Mesenteric fat pad (tissue), 1 donor: ENCODE measurements around the gene ZFAND6. TPM values are rescaled to one million over a fixed set of nuclear protein-coding genes. Genes with fewer than 3 reads are reported as not detected.
"Not testable (repeated sequence)": the region's sequence is repeated elsewhere in the genome, so short reads cannot be mapped to it uniquely, and the experiment has no call there.

Experiments
- DNase-seq: peaks from one replicate; pipeline ENCODE4 v3.0.0-alpha.2; 2020; ENCODE audit warnings: low spot score
- total RNA-seq: library from RNA; stranded (reverse); fragmentation: NEBNext Ultra II Directional; extraction: Animal tissue kit (Norgen Biotek cat#: 25700); gene quantifications from one replicate; pipeline ENCODE4 v1.2.1, GENCODE V29; 2021
- donor health status: DM: yes; HTN: yes; CAD: no.

ZFAND6 gene
- total RNA-seq, 1 donor from 2014 or later: 84.0 TPM

DNA sequence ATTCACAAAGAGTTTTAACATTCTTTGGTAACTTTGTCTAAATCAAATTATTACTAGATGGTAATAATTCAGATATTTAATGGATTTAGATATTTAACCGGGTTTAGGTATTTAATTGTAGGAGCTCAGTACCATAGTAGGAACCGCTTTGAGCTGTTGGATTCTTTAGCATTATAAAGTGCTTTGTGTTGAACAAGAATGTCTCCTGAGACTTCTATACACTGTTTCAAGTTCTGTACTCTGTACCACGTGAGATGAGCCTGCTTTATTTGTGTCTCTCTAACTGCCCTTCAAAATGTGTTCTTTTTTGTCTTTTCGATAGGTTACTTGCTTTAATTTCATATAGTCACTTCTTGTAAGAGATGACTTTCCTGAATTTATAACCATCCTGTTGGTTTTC, 36.0 kb downstream of the ZFAND6 start:
- DNase-seq: no peak

DNA sequence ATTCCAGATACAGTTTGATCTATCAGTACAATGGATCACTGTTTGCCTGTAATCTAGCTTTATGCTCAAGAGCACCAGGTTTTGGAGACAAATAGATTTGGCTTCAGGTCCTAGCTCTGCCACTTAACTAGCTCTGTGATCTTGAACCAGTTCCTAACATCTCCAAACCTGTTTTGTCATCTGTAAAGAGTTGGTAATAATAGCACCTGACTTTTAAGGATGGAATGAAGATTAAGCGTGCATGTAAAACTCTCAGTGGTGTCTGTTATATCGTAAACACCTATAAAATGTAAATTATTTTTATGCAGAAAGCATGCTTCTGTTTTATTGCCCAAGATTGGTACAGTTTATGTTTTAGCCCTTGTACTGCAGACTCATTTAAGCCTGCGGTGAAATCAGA, 36.5 kb downstream of the ZFAND6 start:
- DNase-seq: no peak

DNA sequence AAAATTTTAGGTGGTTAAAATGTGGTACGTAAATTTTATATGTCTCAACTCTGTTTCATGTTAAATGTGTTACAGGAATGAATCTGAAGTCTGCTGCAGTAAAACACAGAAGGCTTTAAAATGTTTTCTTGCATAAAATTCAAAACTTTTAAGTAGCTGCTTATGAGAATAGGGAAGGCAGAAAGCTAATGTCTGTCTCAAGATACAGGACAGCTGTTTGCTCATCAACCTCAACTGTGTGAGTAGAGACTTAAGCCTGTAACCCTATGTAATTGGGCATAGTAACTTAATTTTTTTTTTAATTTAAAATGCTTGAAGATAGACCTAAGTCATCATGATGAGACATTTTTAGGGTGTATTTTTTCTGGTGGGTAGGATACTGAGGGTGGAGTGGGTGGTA, 38.9 kb downstream of the ZFAND6 start:
- no peak for DNase-seq

DNA sequence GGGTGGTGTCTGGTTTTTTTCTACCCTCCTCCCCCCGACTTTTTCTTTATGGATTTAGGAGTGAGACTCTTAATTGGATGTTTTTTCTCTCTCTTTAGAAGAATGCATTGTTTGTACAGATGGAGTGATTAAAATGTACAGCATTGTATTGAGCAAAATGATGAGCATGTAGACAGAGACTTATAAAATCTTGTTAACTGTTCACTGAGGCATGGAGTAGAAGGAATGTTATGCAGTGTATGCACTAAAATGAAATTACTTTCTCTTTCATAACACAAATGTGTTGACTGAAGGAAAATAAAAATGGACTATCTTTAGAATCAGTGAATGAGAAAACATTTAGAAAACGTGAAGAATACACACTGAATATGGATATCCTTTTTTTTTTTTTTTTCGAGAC, 39.8 kb downstream of the ZFAND6 start:
- DNase-seq: no peak

DNA sequence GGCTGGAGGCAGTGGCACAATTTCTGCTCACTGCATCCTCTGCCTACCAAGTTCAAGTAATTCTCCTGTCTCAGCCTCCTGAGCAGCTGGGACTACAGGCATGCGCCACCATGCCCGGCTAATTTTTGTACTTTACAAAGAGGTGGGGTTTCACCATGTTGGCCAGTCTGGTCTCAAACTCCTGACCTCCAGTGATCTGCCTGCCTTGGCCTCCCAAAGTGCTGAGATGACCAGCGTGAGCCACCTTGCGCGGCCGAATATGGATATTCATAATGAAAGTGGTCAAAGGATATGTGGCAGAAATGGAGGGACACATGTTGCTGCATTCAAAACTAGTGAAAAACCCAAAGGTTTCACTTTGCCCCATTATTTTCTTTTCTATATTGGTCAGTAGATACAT, 40.2 kb downstream of the ZFAND6 start:
- DNase-seq: not testable (repeated sequence)

DNA sequence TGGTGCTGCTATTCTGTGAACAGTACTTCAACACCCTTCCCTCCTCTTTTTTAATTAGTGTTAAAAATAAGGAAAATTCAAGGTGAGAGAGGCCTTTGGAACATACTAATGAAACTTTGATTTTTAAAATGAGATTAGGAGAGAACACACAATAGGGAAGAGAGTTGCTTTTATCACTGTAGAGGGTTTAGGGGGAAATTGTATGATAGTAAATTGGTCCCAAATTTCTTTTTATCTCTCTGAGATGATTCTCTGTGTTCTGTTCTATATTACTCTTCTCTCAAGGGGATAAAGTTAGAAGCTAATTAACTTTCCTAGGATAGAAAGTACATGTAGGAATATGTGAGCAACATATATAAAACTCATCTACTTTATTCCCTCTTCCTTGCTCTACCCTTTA, 40.8 kb downstream of the ZFAND6 start:
- DNase-seq: no peak

DNA sequence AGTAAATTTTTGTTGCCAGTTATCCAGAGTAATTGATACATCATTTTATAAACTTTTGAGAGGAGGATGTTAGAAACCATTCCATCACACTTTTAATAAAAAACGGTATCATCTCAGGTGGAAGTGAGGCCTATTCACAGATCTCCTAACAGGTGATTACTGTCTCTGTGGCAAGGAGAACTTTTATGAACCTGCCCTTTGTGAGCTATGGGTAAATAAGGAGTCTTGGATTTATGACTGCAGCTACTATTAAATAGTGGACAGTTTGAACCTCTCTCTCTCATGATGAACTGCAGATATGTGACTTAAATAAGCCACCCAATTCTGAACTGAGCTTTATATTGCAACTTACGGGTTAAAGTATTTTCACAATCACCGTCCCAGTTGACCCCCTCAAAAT, 45.7 kb downstream of the ZFAND6 start:
- DNase-seq: no peak

DNA sequence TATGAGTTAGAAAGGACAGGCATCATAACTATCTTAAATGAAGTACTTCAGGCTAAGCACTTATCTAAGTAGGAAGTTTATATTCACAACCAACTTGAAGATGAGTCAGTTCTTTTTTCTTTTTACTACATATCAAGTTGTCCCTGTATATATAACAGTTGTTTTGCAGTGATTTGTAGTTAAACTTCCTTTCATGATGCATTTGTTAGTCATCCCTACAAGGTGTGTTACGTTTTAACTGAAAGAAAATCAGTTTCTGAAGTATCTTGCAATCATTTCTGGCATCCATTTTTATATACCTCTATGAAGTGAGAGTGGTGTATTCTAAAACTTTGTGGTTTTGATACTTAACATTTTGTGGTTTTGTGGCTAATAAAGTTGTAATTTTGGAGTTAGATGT, 46.1 kb downstream of the ZFAND6 start:
- no peak for DNase-seq

DNA sequence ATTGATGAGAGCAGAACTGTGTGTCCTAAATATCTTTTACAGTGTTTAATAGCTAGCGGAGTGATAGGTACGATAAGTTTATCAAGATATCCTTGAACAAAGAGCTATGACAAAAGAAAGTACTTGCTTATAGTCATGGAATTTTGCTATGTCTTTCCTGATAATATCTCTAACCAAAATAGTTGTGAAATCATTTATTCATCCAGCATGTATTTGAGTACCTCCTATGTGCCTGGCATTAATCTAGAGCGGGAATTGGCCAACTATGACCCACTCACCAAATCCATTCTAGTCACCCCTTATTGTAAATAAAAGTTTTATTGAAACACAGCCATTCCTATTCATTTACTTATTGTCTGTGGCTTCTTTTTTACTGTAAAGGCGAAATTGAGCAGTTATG, 46.6 kb downstream of the ZFAND6 start:
- DNase-seq: no peak

DNA sequence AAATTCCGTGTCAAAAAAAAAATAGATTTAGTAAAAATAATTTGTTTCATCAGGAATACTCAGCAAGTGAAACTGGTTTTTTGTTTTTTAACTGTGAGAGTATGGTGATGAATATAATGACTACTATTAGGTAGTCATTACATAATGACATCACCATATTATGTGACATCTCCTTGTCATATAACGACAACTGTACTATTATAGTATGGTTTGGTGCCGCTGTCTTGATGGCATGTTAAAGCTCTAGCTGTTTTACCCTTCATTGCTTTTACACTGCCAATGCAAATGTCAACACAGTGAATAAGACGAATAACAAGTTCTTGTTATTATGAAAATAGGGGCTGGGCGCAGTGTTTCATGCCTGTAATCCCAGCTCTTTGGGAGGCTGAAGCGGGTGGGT, 47.7 kb downstream of the ZFAND6 start:
- no peak for DNase-seq

DNA sequence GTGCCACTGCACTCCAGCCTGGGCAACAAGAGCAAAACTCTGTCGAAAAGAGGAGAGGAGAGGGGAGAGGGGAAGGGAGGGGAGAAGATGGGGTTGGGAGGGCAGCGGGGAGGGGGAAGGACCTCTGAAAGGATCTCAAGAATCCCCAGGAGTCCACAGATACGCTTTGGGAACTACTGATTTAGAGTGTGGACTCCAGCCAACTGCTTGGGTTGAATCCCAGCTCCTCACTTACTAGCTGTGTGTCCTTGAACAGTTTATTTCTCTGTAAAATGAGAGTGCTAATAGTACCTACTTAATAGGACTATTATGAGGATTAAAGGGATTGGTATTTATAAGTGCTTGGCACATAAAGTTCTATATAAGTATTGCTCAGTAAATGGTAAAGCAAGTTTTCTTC, 48.3 kb downstream of the ZFAND6 start:
- DNase-seq: no peak

DNA sequence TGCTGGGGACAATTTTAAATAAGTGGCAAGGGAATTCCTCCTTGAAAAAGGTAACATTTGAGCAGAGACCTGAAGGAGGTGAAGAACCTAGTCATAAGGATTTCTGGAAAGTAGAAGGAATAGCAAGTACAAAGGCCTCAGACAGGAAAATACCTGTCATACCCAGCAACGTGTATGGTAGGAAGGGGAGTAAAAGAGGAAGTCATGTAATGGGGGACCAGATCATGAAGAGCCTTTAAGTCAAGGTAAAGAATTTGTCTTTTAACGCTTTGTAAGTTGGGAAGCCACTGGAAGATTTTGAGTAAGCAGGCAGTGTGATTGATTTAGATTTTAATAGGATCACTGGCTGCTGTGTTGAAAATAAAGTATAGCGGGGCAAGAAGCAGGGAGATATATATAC, 49.9 kb downstream of the ZFAND6 start:
- DNase-seq: no peak

DNA sequence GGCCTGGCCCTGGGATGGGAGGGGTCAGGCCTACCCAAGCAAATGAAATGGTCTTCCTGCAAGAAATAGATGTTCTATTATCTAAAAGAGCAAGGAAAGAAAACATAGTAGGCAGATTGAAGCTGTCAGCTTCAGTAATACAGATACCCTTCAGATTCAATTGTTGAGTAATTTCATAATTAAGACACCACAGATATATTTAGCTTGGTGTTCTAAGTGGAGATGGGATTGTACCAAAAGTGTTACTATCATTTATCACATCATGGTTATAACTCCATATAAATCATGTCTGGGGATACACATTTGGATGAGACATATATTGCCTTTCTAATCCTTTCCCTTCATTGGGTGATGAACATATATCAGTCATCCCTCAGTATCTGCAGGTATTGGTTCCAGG, 51.4 kb downstream of the ZFAND6 start:
- DNase-seq: no peak

DNA sequence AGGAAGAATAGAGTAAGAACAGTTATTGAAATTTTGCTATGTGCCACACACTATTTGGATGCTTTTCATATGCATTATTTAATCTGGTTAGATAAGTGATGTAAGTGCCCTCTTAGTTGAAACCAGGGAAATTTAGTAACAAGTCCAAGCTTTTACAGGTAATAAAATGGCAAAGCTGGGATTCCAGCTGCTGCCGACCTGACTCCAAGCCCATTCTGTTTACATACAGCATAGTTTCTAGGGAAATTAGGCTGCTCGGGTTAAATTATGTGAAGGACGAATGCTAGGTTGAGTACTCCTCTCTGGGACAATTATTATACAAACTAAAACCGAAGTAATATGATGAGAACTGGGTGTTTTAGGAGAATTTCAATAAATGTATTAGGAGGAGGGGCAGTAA, 54.6 kb downstream of the ZFAND6 start:
- no peak for DNase-seq

DNA sequence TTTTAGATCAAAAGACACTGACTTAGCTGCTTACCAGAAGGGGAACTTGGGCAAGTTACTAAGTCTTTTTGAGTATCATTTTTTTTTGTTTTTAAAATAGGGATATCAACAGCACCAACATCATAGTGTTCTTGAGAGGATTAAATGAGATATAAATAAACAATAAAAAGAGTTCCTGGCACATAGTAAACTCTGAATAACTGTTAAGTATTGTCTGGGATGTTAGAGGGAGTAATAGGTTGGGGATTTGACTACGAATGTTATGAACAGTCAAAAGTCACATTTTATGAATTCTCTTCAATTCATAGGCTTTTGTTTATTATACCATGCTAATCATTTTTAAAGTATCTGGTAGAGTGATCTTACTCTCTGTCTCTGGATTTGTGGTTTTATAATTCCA, 55.5 kb downstream of the ZFAND6 start:
- DNase-seq: no peak

DNA sequence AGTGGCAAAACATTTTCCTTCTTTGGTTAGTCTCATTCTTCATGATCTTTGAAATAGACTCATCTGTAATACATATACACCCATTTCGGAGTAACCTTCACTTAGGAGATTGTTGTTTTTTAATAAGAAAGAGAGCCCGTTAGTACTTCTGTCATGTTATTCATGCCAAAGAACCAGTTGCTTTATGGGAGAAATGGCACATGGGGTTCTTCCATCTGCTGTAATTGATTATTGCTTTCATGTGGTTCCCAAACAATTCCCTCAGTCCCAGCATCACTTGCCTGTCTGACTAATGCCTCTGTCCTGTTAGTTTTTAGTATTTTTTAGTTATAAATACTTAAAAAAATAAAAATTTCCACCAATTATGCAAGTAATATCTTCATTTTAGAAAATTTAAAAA, 59.5 kb downstream of the ZFAND6 start:
- no peak for DNase-seq

DNA sequence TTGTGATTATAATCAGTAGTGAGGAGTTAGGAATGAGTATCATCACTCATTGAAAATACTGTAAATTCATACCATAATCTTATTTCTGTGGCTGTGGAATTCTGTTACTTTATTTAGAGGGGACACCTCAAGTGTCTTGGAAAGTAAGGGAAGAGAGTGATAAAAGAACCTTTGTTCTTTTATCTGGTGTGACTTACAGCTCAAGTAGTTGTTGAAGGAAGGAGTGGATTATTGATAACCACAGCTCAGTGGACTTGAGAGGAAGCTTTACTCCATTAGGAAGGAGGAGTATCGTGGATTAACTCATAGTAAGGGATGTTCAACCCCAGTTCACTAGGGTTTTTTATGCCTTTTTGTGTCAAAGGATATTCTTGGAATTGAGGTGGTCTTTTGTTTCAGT, 61.2 kb downstream of the ZFAND6 start:
- no peak for DNase-seq

DNA sequence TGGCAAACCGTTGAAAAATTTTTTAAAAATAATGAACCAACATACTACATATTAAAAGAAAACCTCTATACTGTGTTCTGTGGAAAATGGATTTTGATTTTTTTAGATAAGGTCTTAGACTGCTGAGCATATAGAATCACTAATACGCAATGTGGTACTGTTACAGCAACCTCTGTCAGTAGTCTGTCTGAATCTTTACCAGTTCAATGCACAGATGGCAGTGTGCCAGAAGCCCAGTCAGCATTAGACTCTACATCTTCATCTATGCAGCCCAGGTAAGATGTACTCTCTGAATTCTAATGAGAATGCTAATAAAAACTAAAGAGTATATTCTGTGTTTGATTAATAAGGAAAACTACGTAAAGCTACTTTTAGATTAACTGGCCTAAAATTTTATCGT, 62.1 kb downstream of the ZFAND6 start:
- DNase-seq: no peak

DNA sequence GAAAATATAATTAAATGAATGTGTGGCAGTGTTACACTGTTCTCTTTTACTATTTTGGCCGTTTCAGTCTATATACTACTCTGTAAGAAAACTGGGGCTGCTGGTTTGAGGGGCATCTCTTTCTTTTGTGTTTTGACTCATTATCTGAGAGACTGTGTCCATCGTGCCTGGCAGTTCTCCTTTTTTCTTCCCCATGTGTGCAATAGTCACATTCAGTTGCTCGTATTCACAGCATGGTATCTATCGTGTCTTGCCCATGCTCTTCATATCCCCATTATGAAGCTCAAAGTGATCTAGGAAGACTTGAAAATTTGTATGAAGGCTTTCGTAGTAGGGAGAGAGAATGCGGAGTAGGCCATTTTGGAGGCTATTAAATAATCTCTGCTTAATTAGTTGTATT, 63.6 kb downstream of the ZFAND6 start:
- no peak for DNase-seq

DNA sequence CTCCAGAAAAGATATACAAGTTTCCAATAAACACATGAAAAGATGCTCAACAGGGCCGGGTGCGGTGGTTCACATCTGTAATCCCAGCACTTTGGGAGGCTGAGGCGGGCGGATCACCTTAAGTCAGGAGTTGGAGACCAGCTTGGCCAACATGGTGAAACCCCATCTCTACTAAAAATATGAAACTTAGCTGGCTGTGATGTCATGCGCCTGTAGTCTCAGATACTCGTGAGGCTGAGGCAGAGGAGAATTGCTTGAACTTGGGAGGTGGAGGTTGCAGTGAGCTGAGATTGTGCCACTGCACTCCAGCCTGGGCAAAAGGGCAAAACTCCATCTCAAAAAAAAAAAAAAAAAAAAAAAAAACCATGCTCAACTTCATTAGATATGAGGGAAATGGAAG, 67.8 kb downstream of the ZFAND6 start:
- DNase-seq: not testable (repeated sequence)

DNA sequence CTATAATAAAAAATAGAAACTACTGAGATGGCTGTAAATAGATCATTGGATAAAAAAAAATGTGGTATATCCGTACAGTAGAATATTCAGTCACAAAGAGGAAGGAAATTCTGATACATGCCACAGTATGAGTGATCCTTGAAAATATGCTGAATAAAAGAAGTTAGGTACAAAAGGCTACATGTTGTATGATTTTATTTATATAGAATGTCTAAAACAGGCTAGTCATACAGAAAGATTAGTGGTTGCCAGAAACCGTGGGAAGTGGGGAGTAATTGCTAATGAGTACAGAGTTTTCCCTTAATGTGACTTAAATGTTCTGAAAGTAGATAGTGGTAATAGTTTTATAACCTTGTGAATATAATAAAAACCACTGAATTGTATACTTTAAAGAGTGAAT, 68.4 kb downstream of the ZFAND6 start:
- DNase-seq: no peak

DNA sequence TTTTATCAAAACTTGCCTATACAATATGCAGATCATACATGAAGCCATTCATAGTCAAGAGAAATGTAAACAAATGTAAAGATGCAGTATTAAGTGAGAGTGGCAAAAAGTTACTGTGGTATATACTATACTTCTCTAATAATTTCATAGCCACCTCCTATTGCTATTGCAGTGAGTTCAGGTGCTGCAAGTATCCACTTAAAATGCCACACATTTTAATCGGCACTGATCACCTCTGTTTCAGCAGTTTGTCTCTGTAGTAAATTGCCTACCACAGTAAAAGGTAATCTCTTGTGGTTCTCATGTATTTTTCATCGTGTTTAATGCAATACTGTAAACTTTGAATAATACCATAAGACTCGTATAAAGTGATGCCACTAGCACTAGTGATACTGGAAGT, 72.9 kb downstream of the ZFAND6 start:
- DNase-seq: no peak

DNA sequence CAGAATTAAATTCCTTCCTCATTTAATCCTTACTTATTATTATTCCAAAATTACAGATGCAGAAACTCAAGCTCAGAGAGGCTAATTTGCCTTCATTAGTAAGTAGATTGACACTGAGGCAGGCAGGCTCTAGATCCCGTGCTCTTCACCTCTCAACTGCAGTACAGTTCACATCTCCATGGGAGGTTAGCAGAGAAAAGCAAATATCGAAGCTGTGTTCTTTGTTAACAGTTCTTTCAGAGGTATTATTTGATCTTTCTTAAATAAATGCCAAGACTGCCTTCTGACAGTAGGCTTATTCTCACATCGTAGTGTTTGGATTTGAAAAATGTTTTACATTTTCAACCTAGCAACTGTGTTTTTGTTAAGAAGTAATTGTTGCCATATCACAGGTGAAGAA, 77.4 kb downstream of the ZFAND6 start:
- DNase-seq: no peak

DNA sequence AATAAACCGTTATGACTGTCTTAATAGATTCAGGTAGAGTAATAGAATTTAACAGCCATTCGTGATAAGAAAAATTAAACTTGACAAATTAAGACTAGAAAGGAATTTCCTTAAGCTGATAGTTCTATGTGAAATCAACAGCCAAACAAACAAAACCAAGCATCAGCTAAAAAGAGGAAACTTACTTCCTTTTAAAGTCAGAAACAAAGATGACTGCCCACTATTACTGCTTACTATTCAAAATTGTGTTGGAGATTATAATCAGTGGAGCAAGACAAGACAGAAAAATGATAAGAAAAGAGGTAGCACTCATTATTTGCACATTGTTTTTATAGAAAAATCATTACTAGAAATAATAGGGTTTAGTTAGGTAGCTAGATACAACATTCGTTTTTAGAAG, 79.5 kb downstream of the ZFAND6 start:
- DNase-seq: no peak

DNA sequence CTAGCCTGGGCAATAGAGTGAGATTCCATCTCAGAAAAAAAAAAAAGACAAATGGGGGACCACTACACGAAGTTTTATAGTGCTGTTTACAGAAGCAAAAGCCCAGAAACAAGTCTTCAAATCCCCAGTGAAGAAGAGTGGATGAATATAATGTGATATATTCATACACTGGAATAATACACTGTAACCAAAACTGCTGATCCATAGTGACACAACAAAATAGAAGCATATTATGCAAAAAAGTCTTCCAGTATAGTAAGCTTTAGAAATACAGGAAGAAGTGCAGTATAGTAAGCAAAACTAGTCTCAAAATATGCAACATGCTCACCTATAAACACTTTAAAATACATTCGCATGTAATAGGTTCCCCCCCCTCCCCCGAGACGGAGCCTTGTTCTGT, 81.4 kb downstream of the ZFAND6 start:
- no peak for DNase-seq
